ENCODE data around the gene SH3RF1.

Gene SH3RF1

GRCh38 chr4:169174247-169174646 is 96.5 kb downstream of the SH3RF1 start:
- H3K4me3 ChIP-seq (ENCODE audit: low read length): no peak overlapping the region
- no peaks in the 10 kb centered on the region for H3K79me2 ChIP-seq (ENCODE audit: control insufficient read depth, low read length)
- H3K4me2 ChIP-seq (ENCODE audit: low read length): no peak overlapping the region
- H3K36me3 ChIP-seq (ENCODE audit: control insufficient read depth, low read length): no peaks in the 10 kb centered on the region
- no peaks in the 10 kb centered on the region for H3K4me1 ChIP-seq (ENCODE audit: control insufficient read depth, low read length)
- no peaks in the 10 kb centered on the region for H3F3A ChIP-seq (ENCODE audit: control insufficient read depth, insufficient read depth)
- no peak overlapping the region for H3K27ac ChIP-seq (ENCODE audit: low read depth, low read length)
- no peak for TF ChIP-seq CTCF (IDR thresholded peaks at IDR 0.05; ENCODE audit: low read depth, low read length, poor library complexity, severe bottlenecking)
- no peak for TF ChIP-seq EZH2phosphoT487 (IDR thresholded peaks at IDR 0.05; ENCODE audit: borderline replicate concordance, low read length)
- no peaks in the 10 kb centered on the region for H4K20me1 ChIP-seq (ENCODE audit: control insufficient read depth, insufficient read depth, low read depth, low read length)
- H3K9me2 ChIP-seq (replicated peaks; ENCODE audit: control insufficient read depth, low read length): no peaks in the 10 kb centered on the region
- no peaks in the 10 kb centered on the region for H3K27me3 ChIP-seq (ENCODE audit: control insufficient read depth, low read length)
- no peaks in the 10 kb centered on the region for H3K9me3 ChIP-seq (ENCODE audit: control insufficient read depth, insufficient read depth, low read length)

- no peak for TF ChIP-seq EZH2phosphoT487 (IDR thresholded peaks at IDR 0.05; ENCODE audit: borderline replicate concordance, low read length)
- no peak for TF ChIP-seq CTCF (IDR thresholded peaks at IDR 0.05; ENCODE audit: low read depth, low read length, poor library complexity, severe bottlenecking)
- Histone ChIP-seq H3K36me3 (ENCODE audit: control insufficient read depth, low read length) (no peaks in the 10 kb centered on the region), H4K20me1 (ENCODE audit: control insufficient read depth, insufficient read depth, low read depth, low read length) (no peaks in the 10 kb centered on the region), H3K27me3 (ENCODE audit: control insufficient read depth, low read length) (no peaks in the 10 kb centered on the region), H3K9me3 (ENCODE audit: control insufficient read depth, insufficient read depth, low read length) (no peaks in the 10 kb centered on the region), H3F3A (ENCODE audit: control insufficient read depth, insufficient read depth) (no peaks in the 10 kb centered on the region), H3K27ac (ENCODE audit: low read depth, low read length) (no peak overlapping the region), H3K4me1 (ENCODE audit: control insufficient read depth, low read length) (no peaks in the 10 kb centered on the region), H3K79me2 (ENCODE audit: control insufficient read depth, low read length) (no peaks in the 10 kb centered on the region), H3K4me3 (ENCODE audit: low read length) (no peak overlapping the region), H3K9me2 (replicated peaks; ENCODE audit: control insufficient read depth, low read length) (no peaks in the 10 kb centered on the region), H3K4me2 (ENCODE audit: low read length) (no peak overlapping the region)
Observed at GRCh38 chr4:169167957-169168858, 102.5 kb downstream of the SH3RF1 start.

GRCh38 chr4:169164669-169165415 is 105.9 kb downstream of the SH3RF1 start:
- no peaks in the 10 kb centered on the region for H3K4me1 ChIP-seq (ENCODE audit: control insufficient read depth, low read length)
- no peaks in the 10 kb centered on the region for H3K36me3 ChIP-seq (ENCODE audit: control insufficient read depth, low read length)
- H3K27me3 ChIP-seq (ENCODE audit: control insufficient read depth, low read length): no peaks in the 10 kb centered on the region
- no peaks in the 10 kb centered on the region for H4K20me1 ChIP-seq (ENCODE audit: control insufficient read depth, insufficient read depth, low read depth, low read length)
- no peak overlapping the region for H3K4me3 ChIP-seq (ENCODE audit: low read length)
- no peaks in the 10 kb centered on the region for H3K9me3 ChIP-seq (ENCODE audit: control insufficient read depth, insufficient read depth, low read length)
- no peak for TF ChIP-seq CTCF (IDR thresholded peaks at IDR 0.05; ENCODE audit: low read depth, low read length, poor library complexity, severe bottlenecking)
- no peak for TF ChIP-seq EZH2phosphoT487 (IDR thresholded peaks at IDR 0.05; ENCODE audit: borderline replicate concordance, low read length)
- H3K9me2 ChIP-seq (replicated peaks; ENCODE audit: control insufficient read depth, low read length): no peaks in the 10 kb centered on the region; the same call in 1 of the 2 replicates
- no peak overlapping the region for H3K27ac ChIP-seq (ENCODE audit: low read depth, low read length)
- H3F3A ChIP-seq (ENCODE audit: control insufficient read depth, insufficient read depth): no peaks in the 10 kb centered on the region
- no peak overlapping the region for H3K4me2 ChIP-seq (ENCODE audit: low read length)
- no peaks in the 10 kb centered on the region for H3K79me2 ChIP-seq (ENCODE audit: control insufficient read depth, low read length)

All from DOHH2 (cell line).